Measurements from ENCODE around the gene CTIF.

CTIF gene

DNA sequence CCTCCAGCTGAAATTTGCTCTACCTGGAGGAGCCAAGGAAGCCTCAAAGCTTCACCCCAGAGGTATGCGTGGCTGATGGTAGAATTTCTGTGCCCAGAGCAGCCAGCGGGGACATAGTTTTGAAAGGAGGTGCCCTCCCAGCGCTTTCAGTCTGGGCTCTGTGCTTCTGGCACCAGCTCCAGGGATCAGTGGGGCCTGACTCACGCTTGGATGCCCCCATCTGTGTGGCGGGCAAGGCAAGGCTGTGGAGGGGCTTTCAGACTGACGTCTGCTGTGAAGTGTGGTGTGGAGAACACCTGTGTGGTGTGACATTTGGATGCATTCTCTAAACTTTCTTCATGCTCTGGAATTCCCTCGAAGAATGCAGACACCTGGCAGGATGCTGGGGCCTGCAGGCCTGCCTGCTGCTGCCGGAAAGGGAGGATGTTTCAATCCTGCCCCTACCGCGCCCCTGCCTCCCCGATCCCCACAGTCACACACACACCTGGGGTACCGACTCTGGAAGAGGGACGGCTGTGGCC is 84.1 kb downstream of the CTIF start:
- TF ChIP-seq, protein P1, sequence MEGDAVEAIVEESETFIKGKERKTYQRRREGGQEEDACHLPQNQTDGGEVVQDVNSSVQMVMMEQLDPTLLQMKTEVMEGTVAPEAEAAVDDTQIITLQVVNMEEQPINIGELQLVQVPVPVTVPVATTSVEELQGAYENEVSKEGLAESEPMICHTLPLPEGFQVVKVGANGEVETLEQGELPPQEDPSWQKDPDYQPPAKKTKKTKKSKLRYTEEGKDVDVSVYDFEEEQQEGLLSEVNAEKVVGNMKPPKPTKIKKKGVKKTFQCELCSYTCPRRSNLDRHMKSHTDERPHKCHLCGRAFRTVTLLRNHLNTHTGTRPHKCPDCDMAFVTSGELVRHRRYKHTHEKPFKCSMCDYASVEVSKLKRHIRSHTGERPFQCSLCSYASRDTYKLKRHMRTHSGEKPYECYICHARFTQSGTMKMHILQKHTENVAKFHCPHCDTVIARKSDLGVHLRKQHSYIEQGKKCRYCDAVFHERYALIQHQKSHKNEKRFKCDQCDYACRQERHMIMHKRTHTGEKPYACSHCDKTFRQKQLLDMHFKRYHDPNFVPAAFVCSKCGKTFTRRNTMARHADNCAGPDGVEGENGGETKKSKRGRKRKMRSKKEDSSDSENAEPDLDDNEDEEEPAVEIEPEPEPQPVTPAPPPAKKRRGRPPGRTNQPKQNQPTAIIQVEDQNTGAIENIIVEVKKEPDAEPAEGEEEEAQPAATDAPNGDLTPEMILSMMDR (IDR thresholded peaks at IDR 0.05) = no peak
- no peak for TF ChIP-seq ZFX (IDR thresholded peaks at IDR 0.05; ENCODE audit: borderline replicate concordance)
- H3K27ac ChIP-seq = no peak overlapping the region

DNA sequence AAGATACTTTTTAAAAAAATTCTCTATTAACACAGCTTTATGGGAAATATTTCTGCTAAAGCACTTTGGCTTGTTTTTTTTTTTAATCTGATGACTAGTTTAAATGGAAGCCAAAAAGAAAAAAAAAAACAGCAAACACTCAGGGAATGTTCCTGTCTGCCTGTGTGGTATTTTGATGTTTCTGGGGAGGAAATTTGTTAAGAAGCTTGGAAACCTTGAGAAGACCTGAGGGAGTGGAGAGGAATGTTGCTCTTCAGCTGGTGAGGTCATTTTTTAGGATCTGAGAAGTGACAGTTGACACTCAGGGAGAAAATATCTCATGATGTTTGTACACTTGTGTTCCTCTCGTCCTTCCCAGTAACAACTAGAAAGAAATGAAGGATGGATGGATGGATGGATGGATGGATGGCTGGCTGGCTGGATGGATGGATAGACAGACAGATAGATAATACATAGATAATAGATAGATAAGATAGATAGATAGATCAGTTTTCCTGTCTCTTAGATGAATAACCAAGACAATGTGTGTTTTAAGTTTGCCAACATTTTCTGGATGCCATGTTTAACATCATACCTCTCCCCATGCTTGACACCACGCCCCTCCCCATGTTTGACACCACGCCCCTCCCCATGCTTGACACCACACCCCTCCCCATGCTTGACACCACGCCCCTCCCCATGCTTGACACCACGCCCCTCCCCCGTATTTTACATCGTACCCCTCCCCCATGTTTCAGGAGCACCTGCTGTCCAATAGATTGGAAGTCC is 84.8 kb downstream of the CTIF start:
- H3K27ac ChIP-seq = no peak overlapping the region
- TF ChIP-seq, protein P1 (IDR thresholded peaks at IDR 0.05) = no peak
- TF ChIP-seq ZFX (IDR thresholded peaks at IDR 0.05; ENCODE audit: borderline replicate concordance) = no peak

DNA sequence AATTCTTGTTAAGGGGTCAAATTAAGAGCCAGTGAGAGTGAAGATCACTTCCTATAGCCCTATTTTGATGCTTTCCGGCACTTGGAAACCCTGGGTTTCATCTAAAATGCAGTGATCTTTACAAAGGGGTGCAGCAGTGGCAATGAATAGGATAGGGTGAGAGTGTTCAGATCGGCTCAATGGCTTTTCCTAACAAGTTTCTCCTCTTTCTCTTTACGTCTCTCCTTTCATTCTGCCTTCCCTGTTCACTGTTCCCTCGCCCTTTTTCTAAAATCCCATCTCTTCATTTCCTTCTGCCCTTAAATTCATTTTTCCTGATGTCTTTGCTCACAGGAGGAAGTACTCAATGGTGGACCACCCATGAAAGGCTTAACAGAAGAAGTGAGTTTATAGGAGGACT is 86.0 kb downstream of the CTIF start:
- TF ChIP-seq ZFX (IDR thresholded peaks at IDR 0.05; ENCODE audit: borderline replicate concordance) = no peak
- TF ChIP-seq, protein P1 (IDR thresholded peaks at IDR 0.05) = no peak
- H3K27ac ChIP-seq = no peak overlapping the region

DNA sequence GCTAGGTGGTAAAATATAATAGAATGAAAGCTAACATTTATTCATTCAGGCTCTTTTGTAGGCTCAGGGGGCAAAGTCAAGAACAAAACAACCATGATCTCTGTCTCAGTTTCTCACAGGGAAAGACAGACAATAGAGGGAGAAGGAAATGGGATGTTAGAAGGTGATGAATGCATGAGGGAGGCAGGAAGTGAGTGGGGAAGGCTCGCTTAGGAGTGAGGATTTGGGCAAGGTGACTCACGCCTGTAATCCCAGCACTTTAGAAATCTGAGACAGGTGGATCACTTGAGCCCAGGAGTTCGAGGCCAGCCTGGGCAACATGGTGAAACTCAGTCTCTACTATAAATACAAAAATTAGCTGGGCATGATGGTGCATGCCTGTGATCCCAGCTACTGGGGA is 88.4 kb downstream of the CTIF start:
- no peak for TF ChIP-seq ZFX (IDR thresholded peaks at IDR 0.05; ENCODE audit: borderline replicate concordance)
- TF ChIP-seq, protein P1 (IDR thresholded peaks at IDR 0.05) = no peak

DNA sequence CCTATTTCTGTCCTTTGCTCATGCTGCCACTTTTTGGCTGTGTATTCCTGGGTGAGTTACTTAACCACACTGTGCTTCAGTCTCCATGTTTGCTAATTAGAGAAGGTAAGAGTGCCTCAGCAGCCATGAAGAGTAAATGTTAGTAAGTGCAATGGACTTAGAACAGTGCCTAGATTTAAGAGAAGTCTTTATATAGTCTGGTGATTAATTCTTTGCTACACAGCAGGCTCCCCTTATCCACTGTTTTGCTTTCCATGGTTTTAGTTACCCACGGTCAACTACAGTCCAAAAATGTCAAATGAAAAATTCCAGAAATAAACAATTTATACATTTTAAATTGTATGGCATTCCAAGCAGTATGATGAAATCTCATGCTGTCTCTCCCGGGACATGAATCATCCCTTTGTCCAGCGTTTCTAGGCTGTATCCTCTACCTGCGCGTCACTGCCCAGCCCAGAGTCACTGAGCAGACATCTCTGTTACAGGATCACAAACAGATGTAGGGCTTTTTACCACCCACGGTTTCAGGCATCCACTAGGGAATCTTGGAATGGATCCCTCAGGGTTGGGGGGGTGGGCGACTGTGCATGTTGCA is 91.0 kb downstream of the CTIF start:
- no peak overlapping the region for H3K27ac ChIP-seq
- TF ChIP-seq, protein P1 (IDR thresholded peaks at IDR 0.05) = no peak
- no peak for TF ChIP-seq ZFX (IDR thresholded peaks at IDR 0.05; ENCODE audit: borderline replicate concordance)

More for the DNA sequence above, 88.4 kb downstream of the CTIF start:
- H3K27ac ChIP-seq = no peak overlapping the region

DNA sequence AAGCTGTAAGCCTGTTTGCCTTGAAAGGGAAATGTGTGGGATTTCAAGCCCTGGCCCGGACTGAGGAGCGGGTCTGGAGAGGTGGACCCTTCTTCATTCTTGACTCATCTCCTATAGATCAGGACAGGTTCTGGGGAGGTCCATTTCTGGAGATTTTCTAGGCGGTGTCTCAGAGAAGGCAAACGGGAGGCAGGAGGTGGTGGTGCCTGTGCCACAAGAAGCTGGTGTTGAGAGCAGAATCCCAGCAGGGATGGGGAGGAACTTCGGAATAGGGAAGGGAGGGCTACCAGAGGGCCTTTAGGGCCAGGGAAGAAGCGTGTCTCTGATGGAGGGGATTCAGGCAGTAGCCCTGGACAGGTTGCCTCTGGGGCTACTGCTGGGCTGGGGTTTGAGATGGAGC is 93.0 kb downstream of the CTIF start:
- H3K27ac ChIP-seq = no peak overlapping the region
- TF ChIP-seq, protein P1 (IDR thresholded peaks at IDR 0.05) = no peak
- TF ChIP-seq ZFX (IDR thresholded peaks at IDR 0.05; ENCODE audit: borderline replicate concordance) = no peak

DNA sequence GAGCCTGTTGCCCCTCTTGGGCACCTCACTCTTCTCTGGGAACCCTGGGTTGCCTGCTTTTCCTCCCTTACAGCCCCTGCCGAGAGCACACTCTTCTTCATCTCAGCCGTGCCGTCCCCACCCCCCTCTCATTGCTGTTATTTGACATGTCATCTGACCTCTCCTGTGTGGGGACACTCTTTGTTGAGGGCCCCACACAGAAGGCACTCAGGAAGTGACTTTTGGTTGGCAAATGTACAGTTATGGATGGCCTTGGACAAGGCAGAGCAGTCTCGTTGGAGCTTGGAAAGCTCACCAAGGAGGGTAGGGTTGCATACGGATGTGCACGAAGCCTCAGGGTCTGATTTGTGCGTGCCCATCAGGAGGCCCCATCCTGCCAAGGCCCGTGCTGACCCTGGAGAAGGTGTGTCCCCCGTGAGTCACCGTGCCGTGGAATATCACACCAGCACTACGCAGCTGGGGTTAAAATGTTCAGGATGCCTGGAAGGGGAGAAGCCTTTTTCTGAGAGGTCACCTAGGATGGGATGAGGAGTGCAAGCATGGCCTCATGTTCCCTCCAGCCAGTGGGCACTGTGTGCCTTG is 93.9 kb downstream of the CTIF start:
- TF ChIP-seq ZFX (IDR thresholded peaks at IDR 0.05; ENCODE audit: borderline replicate concordance) = no peak
- TF ChIP-seq, protein P1 (IDR thresholded peaks at IDR 0.05) = no peak
- H3K27ac ChIP-seq = no peak overlapping the region

All from 22Rv1 (cell line).